K562 (cell line): Measurements from ENCODE around the gene HDAC10. TPM values are rescaled to one million over a fixed set of nuclear protein-coding genes. Genes with fewer than 3 reads are reported as not detected.

Experiments used
- MGA ChIP-seq: fragments of 450-650 bp; IDR thresholded peaks from 2 replicates; pipeline ENCODE4 v1.6.1; 2016; ENCODE audit warnings: mild to moderate bottlenecking, moderate library complexity
- polyA plus RNA-seq, 8 experiments: library from polyadenylated mRNA; depleted of rRNA in 4 of 8; stranded (reverse) in 5 of 8; unstranded in 3 of 8; fragments of >200 nt; fragmentation: Nextera tagmentation in 2 of 8; fragmentation: Illumina TruSeq in 1 of 8; extraction: Ambion mirVana in 2 of 8; extraction: Trizol in 1 of 8; gene quantifications; 2 replicates each; pipeline versions ENCODE4 v1.2.1 to v1.2.3, GENCODE V29; 2011 to 2014; ENCODE audit warnings: inconsistent platforms in 1 of 8, missing spikeins in 1 of 8
- total RNA-seq, 7 experiments: library from RNA; depleted of rRNA in 6 of 7; stranded (reverse); fragments of >200 nt in 6 of 7; fragmentation: Illumina TruSeq in 2 of 7; extraction: Trizol in 2 of 7; gene quantifications; 2 replicates each; pipeline versions ENCODE4 v1.2.1 to v1.2.3, GENCODE V29; 2011 to 2021; ENCODE audit warnings: low replicate concordance in 1 of 7

HDAC10 gene
- total and polyA plus RNA-seq, 9 of the 15 experiments (the other 6 are each of a cell fraction or from before 2014, with no cell fraction given) = 0.10 to 44.2 (median 6.5) TPM

- TF ChIP-seq MGA = no peak
Observed at GRCh38 chr22:50283821-50284220, 32.8 kb upstream of the HDAC10 start (continued).
